ENCODE results near the gene RGS9BP.

Gene RGS9BP, protein sequence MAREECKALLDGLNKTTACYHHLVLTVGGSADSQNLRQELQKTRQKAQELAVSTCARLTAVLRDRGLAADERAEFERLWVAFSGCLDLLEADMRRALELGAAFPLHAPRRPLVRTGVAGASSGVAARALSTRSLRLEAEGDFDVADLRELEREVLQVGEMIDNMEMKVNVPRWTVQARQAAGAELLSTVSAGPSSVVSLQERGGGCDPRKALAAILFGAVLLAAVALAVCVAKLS
- long read RNA-seq, transcript RGS9BP-201 (1 exons, 2,894 nt) = major isoform, 6 of 6 reads
- long read RNA-seq, partial matches to known transcripts = 0 of 6 reads
- long read RNA-seq, other reads (novel, unspliced or antisense) = 0 of 6 reads

DNA sequence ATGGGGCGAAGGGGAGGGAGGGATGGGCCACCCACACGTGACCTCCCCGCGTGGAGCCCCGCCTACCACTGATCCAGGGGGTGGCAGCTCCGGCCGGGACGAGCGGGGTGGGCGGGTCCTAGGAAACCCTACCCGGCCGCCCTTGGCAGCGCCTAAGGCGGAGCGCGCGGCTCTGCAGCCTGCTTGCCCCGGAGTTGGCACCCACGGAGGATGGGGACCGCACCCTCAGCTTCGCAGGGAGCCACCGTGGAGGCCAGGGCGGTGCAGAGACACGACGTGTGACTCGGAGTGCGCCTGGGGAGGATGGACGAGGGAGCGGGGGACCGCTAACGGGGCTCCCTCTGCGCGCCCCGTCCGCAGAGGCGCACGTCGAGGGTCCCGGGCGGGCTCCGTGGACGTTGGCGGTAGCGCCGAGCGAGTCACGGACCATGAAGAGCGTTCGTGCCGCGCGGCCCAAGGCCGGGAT, at the start of gene RGS9BP:
Gene RGS9BP (plus strand): TSS at position 129 of the 466 bp plus-strand sequence. CDS start 416 bp downstream, outside the sequence.
- Histone ChIP-seq H3K27ac (replicated peaks) (peak within 1 kb of the TSS; percentile 72), H3K27me3 (ENCODE audit: insufficient read depth, poor library complexity, severe bottlenecking) (peaks cover 11% of the 10 kb centered on the region), H3K4me3 (replicated peaks; ENCODE audit: insufficient read depth, low read length) (peak within 1 kb of the TSS; percentile 97)
- TF ChIP-seq SPI1 (IDR thresholded peaks at IDR 0.05; ENCODE audit: borderline replicate concordance, low read depth) (no peak), POLR2AphosphoS5 (IDR thresholded peaks at IDR 0.05; ENCODE audit: low read depth) (no peak), CTCF (IDR thresholded peaks at IDR 0.05; ENCODE audit: insufficient read depth, low read length) (no peak), GABPA (IDR thresholded peaks at IDR 0.05; ENCODE audit: low read depth) (no peak), REST (IDR thresholded peaks at IDR 0.05; ENCODE audit: insufficient replicate concordance, low read depth) (no peak)
- DNase-seq (ENCODE audit: low read depth in 1 of 2, low spot score in 1 of 2) = peak; percentile 54 to 71

DNA sequence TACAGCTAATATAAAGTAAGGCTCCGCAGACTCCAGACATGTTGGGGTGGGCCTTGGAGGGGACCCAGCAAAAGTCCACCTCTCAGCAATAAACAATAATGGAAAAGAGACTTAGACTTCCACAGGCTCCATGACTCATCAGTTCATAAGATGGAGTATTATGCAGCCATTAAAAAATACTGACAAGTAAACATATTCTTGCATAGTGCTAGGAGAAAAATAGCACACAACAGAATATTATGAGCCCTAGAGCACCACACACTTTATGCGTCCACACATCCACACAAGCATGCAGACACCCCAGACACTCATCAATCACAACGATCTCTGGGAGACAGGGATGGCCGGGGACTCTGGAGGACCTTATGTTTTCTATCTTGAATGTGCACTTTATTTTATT, 48.7 kb upstream of the RGS9BP start:
- Histone ChIP-seq H3K4me3 (replicated peaks; ENCODE audit: insufficient read depth, low read length) (no peak overlapping the region), H3K27ac (replicated peaks) (no peak overlapping the region), H3K27me3 (ENCODE audit: insufficient read depth, poor library complexity, severe bottlenecking) (no peaks in the 10 kb centered on the region)
- no peak for DNase-seq (ENCODE audit: low read depth in 1 of 2, low spot score in 1 of 2)
- TF ChIP-seq POLR2AphosphoS5 (IDR thresholded peaks at IDR 0.05; ENCODE audit: low read depth) (no peak), REST (IDR thresholded peaks at IDR 0.05; ENCODE audit: insufficient replicate concordance, low read depth) (no peak)

DNA sequence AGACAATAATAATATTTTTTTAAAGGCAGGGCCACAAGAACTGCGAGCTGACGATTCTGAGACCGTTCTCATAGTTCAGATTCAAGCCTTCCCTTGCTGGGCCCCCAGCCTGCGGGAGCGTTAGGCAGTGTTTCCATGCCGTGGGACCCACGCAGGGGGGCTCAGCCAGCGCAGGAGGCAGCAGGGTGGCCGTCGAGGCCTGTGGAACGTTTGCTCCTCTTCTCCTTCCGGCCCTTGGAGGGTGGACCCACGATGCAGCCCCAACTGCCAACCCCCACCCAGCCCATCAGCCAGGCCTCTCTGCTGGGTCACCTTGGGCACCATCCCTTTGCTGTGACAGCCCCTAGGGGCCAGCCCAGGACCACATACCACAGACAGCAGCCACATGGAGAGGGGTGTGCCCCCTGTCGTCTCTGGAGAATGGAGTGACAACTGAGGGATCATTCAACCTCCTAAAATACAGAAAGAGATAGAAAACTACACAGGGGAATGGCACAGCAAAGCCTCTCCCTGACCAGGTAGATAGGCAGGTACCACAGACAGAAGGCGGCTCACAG, 47.9 kb upstream of the RGS9BP start:
- H3K27ac ChIP-seq (replicated peaks) = no peak overlapping the region
- H3K4me3 ChIP-seq (replicated peaks; ENCODE audit: insufficient read depth, low read length) = no peak overlapping the region
- H3K27me3 ChIP-seq (ENCODE audit: insufficient read depth, poor library complexity, severe bottlenecking) = no peaks in the 10 kb centered on the region
- TF ChIP-seq SPI1 (IDR thresholded peaks at IDR 0.05; ENCODE audit: borderline replicate concordance, low read depth) = no peak
- no peak for TF ChIP-seq CTCF (IDR thresholded peaks at IDR 0.05; ENCODE audit: insufficient read depth, low read length)
- TF ChIP-seq GABPA (IDR thresholded peaks at IDR 0.05; ENCODE audit: low read depth) = no peak
- no peak for TF ChIP-seq POLR2AphosphoS5 (IDR thresholded peaks at IDR 0.05; ENCODE audit: low read depth)
- no peak for TF ChIP-seq REST (IDR thresholded peaks at IDR 0.05; ENCODE audit: insufficient replicate concordance, low read depth)
- DNase-seq (ENCODE audit: low read depth in 1 of 2, low spot score in 1 of 2) = no peak
